Activated CD4-positive, CD25-positive, alpha-beta regulatory T cell treated with anti-CD3 and anti-CD28 coated beads, Interleukin-2, amount 50 U/mL, for 24 hours (primary cell): ENCODE data around the gene DENND1A.

Experiments used
- ATAC-seq, 2 donors: fragments of 150-1000 bp; cut with Tn5 transposase; one replicate each; pipeline ENCODE4 v1.10.0; 2021; ENCODE audit warnings: mild to moderate bottlenecking in 1 of 2, moderate library complexity in 1 of 2

The DENND1A gene

GRCh38 chr9:123807251-123807650 is 122.7 kb downstream of the DENND1A start:
- no peak for ATAC-seq

- no peak for ATAC-seq
Observed at GRCh38 chr9:123806829-123807228, 123.1 kb downstream of the DENND1A start.

- no peak for ATAC-seq
Observed at GRCh38 chr9:123798195-123798594, 131.7 kb downstream of the DENND1A start.

- no peak for ATAC-seq
Observed at GRCh38 chr9:123796618-123797484, 133.1 kb downstream of the DENND1A start.

- ATAC-seq, result no peak
Observed at GRCh38 chr9:123796094-123796493, 133.8 kb downstream of the DENND1A start.

GRCh38 chr9:123795336-123795735 is 134.6 kb downstream of the DENND1A start:
- no peak for ATAC-seq

- ATAC-seq, result no peak
Observed at GRCh38 chr9:123792501-123792900, 137.4 kb downstream of the DENND1A start.

- ATAC-seq, result no peak
Observed at GRCh38 chr9:123789554-123790292, 140.2 kb downstream of the DENND1A start.

- no peak for ATAC-seq
Observed at GRCh38 chr9:123787416-123787815, 142.5 kb downstream of the DENND1A start.

- ATAC-seq, result no peak
Observed at GRCh38 chr9:123784518-123784917, 145.4 kb downstream of the DENND1A start.

GRCh38 chr9:123778232-123778902 is 151.6 kb downstream of the DENND1A start:
- no peak for ATAC-seq

GRCh38 chr9:123776708-123777537 is 153.0 kb downstream of the DENND1A start:
- no peak for ATAC-seq

GRCh38 chr9:123775289-123776284 is 154.3 kb downstream of the DENND1A start:
- ATAC-seq, result no peak

- no peak for ATAC-seq
Observed at GRCh38 chr9:123773783-123774182, 156.1 kb downstream of the DENND1A start.

- no peak for ATAC-seq
Observed at GRCh38 chr9:123772967-123773366, 157.0 kb downstream of the DENND1A start.

GRCh38 chr9:123772374-123772773 is 157.6 kb downstream of the DENND1A start:
- no peak for ATAC-seq

- ATAC-seq, result no peak
Observed at GRCh38 chr9:123771690-123772089, 158.2 kb downstream of the DENND1A start.

GRCh38 chr9:123769719-123770118 is 160.2 kb downstream of the DENND1A start:
- no peak for ATAC-seq

- ATAC-seq, result no peak
Observed at GRCh38 chr9:123763910-123764588, 165.9 kb downstream of the DENND1A start.

GRCh38 chr9:123761905-123762605 is 167.9 kb downstream of the DENND1A start:
- ATAC-seq, result no peak
